Lower leg skin (tissue), 3 donors: ENCODE results near the gene PTPRN2.

Source experiments
- POLR2A ChIP-seq, 2 donors: fragments of 450-650 bp; IDR thresholded peaks; one replicate each; pipeline ENCODE4 v1.6.1; 2016 to 2017; ENCODE audit warnings: antibody characterized with exemption in 2 of 2, mild to moderate bottlenecking in 1 of 2, moderate library complexity in 1 of 2
- TF ChIP-seq, protein P1 (sequence below), 3 donors: fragments of 450-650 bp; IDR thresholded peaks; one replicate each; pipeline ENCODE4 v1.5.1; 2016; ENCODE audit warnings: antibody characterized with exemption in 3 of 3, mild to moderate bottlenecking in 3 of 3, moderate library complexity in 2 of 3

DNA sequence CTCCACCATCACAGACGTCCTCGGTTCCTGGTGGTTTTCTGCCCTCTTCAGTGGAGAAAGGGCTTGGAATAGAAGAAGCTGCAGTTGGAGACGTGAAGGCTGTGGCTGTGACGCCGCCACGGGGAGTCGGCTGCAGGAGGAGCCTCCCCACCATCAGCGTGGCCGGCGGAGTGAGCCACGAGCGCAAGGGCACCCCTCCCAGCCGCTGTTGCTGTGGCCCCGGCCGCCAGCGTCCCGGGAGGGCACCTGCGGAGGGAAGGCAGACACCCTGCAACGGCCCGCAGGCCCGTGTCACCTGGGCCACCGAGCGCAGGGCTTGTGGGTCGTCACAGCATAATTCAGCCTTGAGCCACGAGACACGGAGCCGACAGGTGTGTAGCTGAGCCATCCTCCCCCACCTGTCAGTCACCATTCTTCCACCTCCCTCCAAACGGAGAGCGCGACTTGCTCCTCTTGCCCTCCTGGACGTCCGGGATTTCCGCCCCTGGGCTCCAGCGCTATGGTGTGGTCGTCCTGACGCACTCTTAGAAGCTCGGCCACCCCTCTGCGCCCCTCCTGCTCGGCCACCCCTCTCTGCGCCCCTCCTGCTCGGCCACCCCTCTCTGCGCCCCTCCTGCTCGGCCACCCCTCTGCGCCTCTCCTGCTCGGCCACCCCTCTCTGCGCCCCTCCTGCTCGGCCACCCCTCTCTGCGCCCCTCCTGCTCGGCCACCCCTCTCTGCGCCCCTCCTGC, 102.7 kb downstream of the PTPRN2 start:
- TF ChIP-seq, protein P1, sequence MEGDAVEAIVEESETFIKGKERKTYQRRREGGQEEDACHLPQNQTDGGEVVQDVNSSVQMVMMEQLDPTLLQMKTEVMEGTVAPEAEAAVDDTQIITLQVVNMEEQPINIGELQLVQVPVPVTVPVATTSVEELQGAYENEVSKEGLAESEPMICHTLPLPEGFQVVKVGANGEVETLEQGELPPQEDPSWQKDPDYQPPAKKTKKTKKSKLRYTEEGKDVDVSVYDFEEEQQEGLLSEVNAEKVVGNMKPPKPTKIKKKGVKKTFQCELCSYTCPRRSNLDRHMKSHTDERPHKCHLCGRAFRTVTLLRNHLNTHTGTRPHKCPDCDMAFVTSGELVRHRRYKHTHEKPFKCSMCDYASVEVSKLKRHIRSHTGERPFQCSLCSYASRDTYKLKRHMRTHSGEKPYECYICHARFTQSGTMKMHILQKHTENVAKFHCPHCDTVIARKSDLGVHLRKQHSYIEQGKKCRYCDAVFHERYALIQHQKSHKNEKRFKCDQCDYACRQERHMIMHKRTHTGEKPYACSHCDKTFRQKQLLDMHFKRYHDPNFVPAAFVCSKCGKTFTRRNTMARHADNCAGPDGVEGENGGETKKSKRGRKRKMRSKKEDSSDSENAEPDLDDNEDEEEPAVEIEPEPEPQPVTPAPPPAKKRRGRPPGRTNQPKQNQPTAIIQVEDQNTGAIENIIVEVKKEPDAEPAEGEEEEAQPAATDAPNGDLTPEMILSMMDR (IDR thresholded peaks at IDR 0.05) = no peak
- TF ChIP-seq POLR2A (IDR thresholded peaks at IDR 0.05) = no peak
